Neural crest cell (in vitro differentiated cells): ENCODE results near the gene ELP5. TPM values are rescaled to one million over a fixed set of nuclear protein-coding genes. Genes with fewer than 3 reads are reported as not detected.

Experiments used
- DNase-seq: peaks from one replicate; pipeline ENCODE4 v3.0.0; 2021; ENCODE audit warnings: low read depth, mixed read lengths, low spot score
- H3K27ac Mint-ChIP-seq: one replicate; pipeline ENCODE4 v1.8.0; 2021; ENCODE audit warnings: mild to moderate bottlenecking, mixed read lengths; ENCODE audit not compliant: unreplicated experiment
- H3K27me3 Mint-ChIP-seq: 2 replicates; pipeline ENCODE4 v1.8.0; 2021; ENCODE audit warnings: low read depth, mild to moderate bottlenecking, mixed read lengths
- H3K36me3 Mint-ChIP-seq: 2 replicates; pipeline ENCODE4 v1.8.0; 2021; ENCODE audit warnings: low read depth, mild to moderate bottlenecking, mixed read lengths
- H3K4me1 Mint-ChIP-seq: 2 replicates; pipeline ENCODE4 v1.8.0; 2021; ENCODE audit warnings: mixed read lengths
- H3K4me3 Mint-ChIP-seq: one replicate; pipeline ENCODE4 v1.8.0; 2021; ENCODE audit warnings: mild to moderate bottlenecking, mixed read lengths
- H3K9me3 Mint-ChIP-seq: 2 replicates; pipeline ENCODE4 v1.8.0; 2021; ENCODE audit warnings: mixed read lengths
- CTCF ChIP-seq: fragments of 200-600 bp; sonication (generic); conservative IDR thresholded peaks from 2 replicates; pipeline ENCODE4 v1.5.0; 2021; ENCODE audit warnings: antibody characterized with exemption, mild to moderate bottlenecking
- total RNA-seq: library from RNA; stranded (reverse); gene quantifications from 2 replicates; pipeline ENCODE4 v1.2.1, GENCODE V29; 2021

Gene ELP5
- total RNA-seq, 1 donor from 2014 or later: 77.4 TPM

GRCh38 chr17:7229504-7229903 lies 22.5 kb upstream of the ELP5 start:
- Mint-ChIP-seq H3K4me1 (peaks cover 22% of the 10 kb centered on the region), H3K9me3 (no peaks in the 10 kb centered on the region), H3K4me3 (peak overlapping the region; percentile 80), H3K27me3 (peaks cover 4% of the 10 kb centered on the region), H3K27ac (no peak overlapping the region), H3K36me3 (peaks cover 18% of the 10 kb centered on the region)
- no peak for TF ChIP-seq CTCF
- DNase-seq: no peak

GRCh38 chr17:7232114-7232513 lies 19.9 kb upstream of the ELP5 start:
- peaks cover 5% of the 10 kb centered on the region for H3K27me3 Mint-ChIP-seq
- H3K36me3 Mint-ChIP-seq: peaks cover 30% of the 10 kb centered on the region
- no peak for DNase-seq
- no peak overlapping the region for H3K27ac Mint-ChIP-seq
- H3K9me3 Mint-ChIP-seq: no peaks in the 10 kb centered on the region
- H3K4me1 Mint-ChIP-seq: peaks cover 35% of the 10 kb centered on the region
- H3K4me3 Mint-ChIP-seq: peak overlapping the region; percentile 99
- no peak for TF ChIP-seq CTCF

DNA sequence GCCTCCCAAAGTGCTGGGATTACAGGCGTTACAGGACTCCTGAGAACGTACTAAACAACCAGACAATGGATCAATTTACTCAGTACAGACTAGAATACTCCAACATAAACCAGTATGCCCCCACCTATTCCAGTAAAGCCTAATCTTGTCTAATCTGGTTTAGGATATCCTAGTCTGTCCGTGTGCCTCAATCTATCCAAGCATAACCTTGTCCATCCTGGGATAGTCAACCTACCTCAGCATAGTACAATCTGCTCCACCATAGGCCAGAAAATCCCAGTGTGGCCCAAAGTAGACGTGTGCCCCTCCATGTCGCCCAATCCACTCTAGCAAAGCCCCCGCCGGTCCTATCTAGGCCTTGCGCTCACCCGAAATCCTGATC lies 18.3 kb upstream of the ELP5 start:
- Mint-ChIP-seq H3K4me3 (peak overlapping the region; percentile 99), H3K9me3 (no peaks in the 10 kb centered on the region), H3K27ac (peak overlapping the region; percentile 99), H3K36me3 (peaks cover 28% of the 10 kb centered on the region), H3K27me3 (peaks cover 5% of the 10 kb centered on the region), H3K4me1 (peaks cover 39% of the 10 kb centered on the region)
- no peak for TF ChIP-seq CTCF
- no peak for DNase-seq

GRCh38 chr17:7234083-7234951 lies 17.7 kb upstream of the ELP5 start, which contains the start of gene DVL2:
DVL2 (minus strand) TSS chr17:7234517; CDS start chr17:7234262, 255 bp downstream.
- Mint-ChIP-seq H3K36me3 (peaks cover 25% of the 10 kb centered on the region), H3K9me3 (no peaks in the 10 kb centered on the region), H3K27me3 (peaks cover 5% of the 10 kb centered on the region), H3K4me1 (peaks cover 39% of the 10 kb centered on the region), H3K27ac (peak within 1 kb of the TSS; percentile 99), H3K4me3 (peak within 1 kb of the TSS; percentile 99)
- TF ChIP-seq CTCF: no peak
- DNase-seq: peak; percentile 87

DNA sequence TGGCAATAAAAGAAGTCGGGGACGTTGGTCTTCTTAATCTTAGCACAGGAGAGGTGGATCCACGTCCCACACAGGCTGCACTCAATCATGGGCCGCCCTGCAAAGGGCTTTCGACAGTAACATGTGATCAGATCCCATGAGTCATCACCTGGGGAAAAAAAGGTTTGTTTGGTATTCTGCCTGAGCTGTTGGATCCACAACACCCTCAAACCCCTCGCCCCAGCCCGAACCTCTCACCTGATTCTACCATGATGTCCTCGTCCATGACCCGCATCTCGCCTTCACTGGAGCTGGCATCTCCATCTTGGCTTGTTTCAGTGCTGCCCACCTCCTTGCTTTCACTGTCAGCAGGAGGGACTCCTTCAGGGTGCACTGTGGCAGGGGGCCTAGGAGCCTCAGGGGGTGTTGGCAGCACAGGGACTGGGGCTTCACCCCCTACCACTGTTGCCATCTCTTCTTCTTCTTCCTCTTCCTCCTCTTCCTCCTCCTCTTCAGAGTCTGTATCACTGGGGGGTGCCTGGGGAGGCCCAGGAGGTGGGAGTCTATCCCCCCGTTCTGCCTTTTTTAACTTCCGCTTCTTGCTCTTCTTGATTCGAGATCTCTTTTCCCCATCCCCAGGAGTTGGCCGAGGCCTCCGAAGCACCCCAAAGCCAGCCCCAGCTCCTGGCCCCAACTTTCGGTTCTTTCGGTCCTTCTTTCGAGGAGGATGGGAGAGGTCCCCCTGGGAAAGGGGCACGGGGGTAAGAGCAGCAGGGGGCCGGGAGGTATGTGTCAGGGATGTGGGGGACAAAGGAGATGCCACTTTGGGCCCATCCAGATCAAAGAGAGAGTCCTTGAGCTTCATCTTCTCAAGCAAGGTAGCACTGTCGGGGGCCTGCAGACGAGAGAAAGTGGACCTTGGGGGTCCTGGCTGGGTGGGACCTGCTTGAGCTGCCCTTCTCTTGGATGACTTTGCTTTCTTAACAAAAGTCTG lies 16.0 kb upstream of the ELP5 start:
- Mint-ChIP-seq H3K36me3 (peaks cover 26% of the 10 kb centered on the region), H3K27ac (no peak overlapping the region), H3K4me3 (peak overlapping the region; percentile 99), H3K4me1 (peaks cover 54% of the 10 kb centered on the region), H3K27me3 (peaks cover 14% of the 10 kb centered on the region), H3K9me3 (no peaks in the 10 kb centered on the region)
- DNase-seq: no peak
- no peak for TF ChIP-seq CTCF
